WTC11 (cell line): ENCODE data around the gene PRKCQ. TPM values are rescaled to one million over a fixed set of nuclear protein-coding genes. Genes with fewer than 3 reads are reported as not detected.

Experiments used
- ATAC-seq: fragments of 200-7000 bp; cut with Tn5 transposase; 2 replicates; pipeline ENCODE4 v1.10.0; 2021; ENCODE audit warnings: mild to moderate bottlenecking, moderate library complexity
- CTCF ChIA-PET: fragments of 300-600 bp; sonication (Branson Sonifier 250); formaldehyde crosslinking; loops from one replicate; lab custom pipeline; 2021; ENCODE audit warnings: antibody characterized with exemption; lab: Charles Lee
- POLR2A ChIA-PET: fragments of 350-600 bp; sonication (Branson Sonifier 250); formaldehyde crosslinking; loops from one replicate; lab custom pipeline; 2021; ENCODE audit warnings: antibody characterized with exemption; lab: Charles Lee
- DNase-seq: peaks from one replicate; pipeline ENCODE4 v3.0.0; 2021; ENCODE audit warnings: low spot score
- H3K27ac Mint-ChIP-seq: 2 replicates; pipeline ENCODE4 v1.8.0; 2021; ENCODE audit warnings: mixed read lengths
- H3K27me3 Mint-ChIP-seq: 2 replicates; pipeline ENCODE4 v1.8.0; 2021; ENCODE audit warnings: low read depth, mild to moderate bottlenecking, moderate library complexity, mixed read lengths
- H3K36me3 Mint-ChIP-seq: 2 replicates; pipeline ENCODE4 v1.8.0; 2021; ENCODE audit warnings: mixed read lengths
- H3K4me1 Mint-ChIP-seq: 2 replicates; pipeline ENCODE4 v1.8.0; 2022; ENCODE audit warnings: mixed read lengths
- H3K4me3 Mint-ChIP-seq: 2 replicates; pipeline ENCODE4 v1.8.0; 2021; ENCODE audit warnings: mild to moderate bottlenecking, moderate library complexity, mixed read lengths
- H3K9me3 Mint-ChIP-seq: 2 replicates; pipeline ENCODE4 v1.8.0; 2021; ENCODE audit warnings: mixed read lengths
- AFF4 ChIP-seq: sonication (generic); formaldehyde crosslinking; IDR thresholded peaks from 2 replicates; pipeline ENCODE4 v1.8.1; 2023; ENCODE audit warnings: mild to moderate bottlenecking, missing genetic modification reagents, borderline replicate concordance
- ATF2 ChIP-seq: sonication (generic); formaldehyde crosslinking; IDR thresholded peaks from 2 replicates; pipeline ENCODE4 v1.8.1; 2022; ENCODE audit warnings: low read depth, missing genetic modification reagents, borderline replicate concordance
- ELF4 ChIP-seq: sonication (generic); formaldehyde crosslinking; IDR thresholded peaks from 2 replicates; pipeline ENCODE4 v1.8.1; 2022; ENCODE audit warnings: low read depth, mild to moderate bottlenecking, moderate library complexity, missing genetic modification reagents
- GABPB1 ChIP-seq: sonication (generic); formaldehyde crosslinking; IDR thresholded peaks from 2 replicates; pipeline ENCODE4 v1.8.1; 2023; ENCODE audit warnings: mild to moderate bottlenecking, missing genetic modification reagents
- HMGA2 ChIP-seq: fragments of 250-450 bp; sonication (Bioruptor Pico); IDR thresholded peaks from 2 replicates; pipeline ENCODE4 v1.4.0; 2021; ENCODE audit warnings: mild to moderate bottlenecking, moderate library complexity
- IRF1 ChIP-seq: sonication (generic); formaldehyde crosslinking; IDR thresholded peaks from 2 replicates; pipeline ENCODE4 v1.8.0; 2023; ENCODE audit warnings: missing genetic modification reagents
- JUN ChIP-seq: sonication (generic); formaldehyde crosslinking; IDR thresholded peaks from 2 replicates; pipeline ENCODE4 v1.8.0; 2023; ENCODE audit warnings: mild to moderate bottlenecking, missing genetic modification reagents
- MAX ChIP-seq: sonication (generic); formaldehyde crosslinking; IDR thresholded peaks from 2 replicates; pipeline ENCODE4 v1.8.0; 2022; ENCODE audit warnings: mild to moderate bottlenecking, missing genetic modification reagents
- NFYB ChIP-seq: sonication (generic); formaldehyde crosslinking; conservative IDR thresholded peaks from 2 replicates; pipeline ENCODE4 v1.8.0; 2022; ENCODE audit warnings: low read depth, missing genetic modification reagents
- NR1H2 ChIP-seq: sonication (generic); formaldehyde crosslinking; IDR thresholded peaks from 2 replicates; pipeline ENCODE4 v1.9.0; 2021; ENCODE audit warnings: mild to moderate bottlenecking, moderate library complexity, missing genetic modification reagents
- NR2C2 ChIP-seq: sonication (generic); formaldehyde crosslinking; IDR thresholded peaks from 2 replicates; pipeline ENCODE4 v1.8.0; 2022; ENCODE audit warnings: mild to moderate bottlenecking, missing genetic modification reagents
- NR3C1 ChIP-seq: sonication (generic); formaldehyde crosslinking; conservative IDR thresholded peaks from 2 replicates; pipeline ENCODE4 v1.8.1; 2023; ENCODE audit warnings: low read depth, mild to moderate bottlenecking, missing genetic modification reagents
- SMAD4 ChIP-seq: sonication (generic); formaldehyde crosslinking; IDR thresholded peaks from 2 replicates; pipeline ENCODE4 v1.8.0; 2022; ENCODE audit warnings: mild to moderate bottlenecking, missing genetic modification reagents
- SOX15 ChIP-seq: fragments of 250-450 bp; sonication (Bioruptor Pico); IDR thresholded peaks from 2 replicates; pipeline ENCODE4 v1.9.0; 2021; ENCODE audit warnings: mild to moderate bottlenecking
- TCF7 ChIP-seq: sonication (generic); formaldehyde crosslinking; IDR thresholded peaks from 2 replicates; pipeline ENCODE4 v1.8.0; 2022; ENCODE audit warnings: mild to moderate bottlenecking, low read depth, missing genetic modification reagents, moderate library complexity
- TEAD4 ChIP-seq: sonication (generic); formaldehyde crosslinking; IDR thresholded peaks from 2 replicates; pipeline ENCODE4 v1.8.0; 2022; ENCODE audit warnings: mild to moderate bottlenecking, missing genetic modification reagents
- ZNF232 ChIP-seq: sonication (generic); formaldehyde crosslinking; IDR thresholded peaks from 2 replicates; pipeline ENCODE4 v1.8.0; 2022; ENCODE audit warnings: mild to moderate bottlenecking, missing genetic modification reagents
- ZNF263 ChIP-seq: sonication (generic); formaldehyde crosslinking; IDR thresholded peaks from 2 replicates; pipeline ENCODE4 v1.8.1; 2022; ENCODE audit warnings: low read depth, mild to moderate bottlenecking, moderate library complexity, missing genetic modification reagents
- ZNF396 ChIP-seq: fragments of 250-450 bp; sonication (Bioruptor Pico); IDR thresholded peaks from 2 replicates; pipeline ENCODE4 v1.8.0; 2021; ENCODE audit warnings: mild to moderate bottlenecking, moderate library complexity, borderline replicate concordance
- ZNF512 ChIP-seq: sonication (generic); formaldehyde crosslinking; IDR thresholded peaks from 2 replicates; pipeline ENCODE4 v1.8.1; 2022; ENCODE audit warnings: missing genetic modification reagents, borderline replicate concordance
- total RNA-seq: library from RNA; stranded (reverse); gene quantifications from 3 replicates; pipeline ENCODE4 v1.2.3, GENCODE V29; 2021
- TF ChIP-seq, protein P1 (sequence below): sonication (generic); formaldehyde crosslinking; IDR thresholded peaks from 2 replicates; pipeline ENCODE4 v1.8.0; 2023; ENCODE audit warnings: mild to moderate bottlenecking, missing genetic modification reagents
- TF ChIP-seq, protein P2 (sequence below): fragments of 250-450 bp; sonication (Bioruptor Pico); IDR thresholded peaks from 2 replicates; pipeline ENCODE4 v1.9.0; 2021; ENCODE audit warnings: mild to moderate bottlenecking, borderline replicate concordance

Gene PRKCQ
- total RNA-seq, 1 experiment from 2014 or later: 8.7 TPM

DNA sequence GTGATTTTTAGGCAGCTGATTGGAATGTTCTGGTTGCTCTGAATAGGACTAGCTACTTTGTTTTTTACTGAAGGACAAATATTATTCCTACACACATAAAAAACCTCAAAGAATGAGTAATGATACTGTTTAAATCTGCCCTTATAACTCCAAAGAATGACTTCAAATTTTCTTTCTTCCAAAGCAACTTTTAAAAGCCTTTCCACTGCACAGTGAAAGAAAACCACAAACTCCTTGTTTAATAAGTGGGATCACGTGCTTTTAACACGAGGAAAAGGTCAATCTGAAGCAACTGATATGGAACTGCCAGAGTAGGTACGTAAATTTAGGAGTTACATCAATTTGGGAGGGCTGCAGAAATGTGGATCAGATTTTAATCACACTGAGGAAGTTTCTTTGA, 8.0 kb upstream of the PRKCQ start:
- Mint-ChIP-seq H3K9me3 (no peaks in the 10 kb centered on the region), H3K36me3 (peaks cover 17% of the 10 kb centered on the region), H3K27ac (no peak overlapping the region), H3K27me3 (no peaks in the 10 kb centered on the region), H3K4me3 (no peak overlapping the region), H3K4me1 (peaks cover 7% of the 10 kb centered on the region; the same call in 1 of the 2 replicates)
- CTCF ChIA-PET: interaction anchor here (1.8 kb wide), 1 partner anchor 60 kb away, joined by 6 read pairs; no protein-coding TSS in a partner anchor
- ATAC-seq (no peak), DNase-seq (no peak)
- TF ChIP-seq AFF4 (no peak), NFYB (CRISPR knock-in tag) (no peak), GABPB1 (no peak), HMGA2 (no peak), JUN (CRISPR knock-in tag) (no peak), ATF2 (no peak), IRF1 (CRISPR knock-in tag) (no peak), NR1H2 (no peak), MAX (CRISPR knock-in tag) (no peak), ZNF396 (CRISPR knock-in tag) (no peak), TEAD4 (CRISPR knock-in tag) (no peak)
- TF ChIP-seq, protein P1, sequence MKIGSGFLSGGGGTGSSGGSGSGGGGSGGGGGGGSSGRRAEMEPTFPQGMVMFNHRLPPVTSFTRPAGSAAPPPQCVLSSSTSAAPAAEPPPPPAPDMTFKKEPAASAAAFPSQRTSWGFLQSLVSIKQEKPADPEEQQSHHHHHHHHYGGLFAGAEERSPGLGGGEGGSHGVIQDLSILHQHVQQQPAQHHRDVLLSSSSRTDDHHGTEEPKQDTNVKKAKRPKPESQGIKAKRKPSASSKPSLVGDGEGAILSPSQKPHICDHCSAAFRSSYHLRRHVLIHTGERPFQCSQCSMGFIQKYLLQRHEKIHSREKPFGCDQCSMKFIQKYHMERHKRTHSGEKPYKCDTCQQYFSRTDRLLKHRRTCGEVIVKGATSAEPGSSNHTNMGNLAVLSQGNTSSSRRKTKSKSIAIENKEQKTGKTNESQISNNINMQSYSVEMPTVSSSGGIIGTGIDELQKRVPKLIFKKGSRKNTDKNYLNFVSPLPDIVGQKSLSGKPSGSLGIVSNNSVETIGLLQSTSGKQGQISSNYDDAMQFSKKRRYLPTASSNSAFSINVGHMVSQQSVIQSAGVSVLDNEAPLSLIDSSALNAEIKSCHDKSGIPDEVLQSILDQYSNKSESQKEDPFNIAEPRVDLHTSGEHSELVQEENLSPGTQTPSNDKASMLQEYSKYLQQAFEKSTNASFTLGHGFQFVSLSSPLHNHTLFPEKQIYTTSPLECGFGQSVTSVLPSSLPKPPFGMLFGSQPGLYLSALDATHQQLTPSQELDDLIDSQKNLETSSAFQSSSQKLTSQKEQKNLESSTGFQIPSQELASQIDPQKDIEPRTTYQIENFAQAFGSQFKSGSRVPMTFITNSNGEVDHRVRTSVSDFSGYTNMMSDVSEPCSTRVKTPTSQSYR (CRISPR knock-in tag): no peak
- POLR2A ChIA-PET: no interaction called here

DNA sequence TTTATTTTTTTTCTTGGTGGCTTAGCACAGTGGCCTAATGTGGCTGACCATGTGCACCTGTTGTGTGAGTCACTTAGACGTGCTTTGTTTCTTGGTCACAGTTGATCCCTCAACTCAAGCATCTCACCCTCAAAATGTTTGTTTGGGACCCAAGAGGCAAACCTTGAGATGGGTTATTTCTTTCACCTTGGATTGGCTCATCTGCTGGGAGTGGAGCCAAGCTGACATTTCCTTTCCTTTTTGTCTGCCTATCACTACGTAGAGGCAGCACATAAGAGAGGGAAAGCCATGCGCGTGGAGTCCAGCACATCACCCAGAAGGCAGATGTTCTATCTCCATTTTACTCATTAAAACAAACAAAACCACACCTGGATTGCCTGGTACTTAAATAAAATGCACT, 6.4 kb upstream of the PRKCQ start:
- POLR2A ChIA-PET: no interaction called here
- H3K27me3 Mint-ChIP-seq: no peaks in the 10 kb centered on the region
- peaks cover 7% of the 10 kb centered on the region for H3K4me1 Mint-ChIP-seq
- H3K36me3 Mint-ChIP-seq: peaks cover 23% of the 10 kb centered on the region
- ATAC-seq (no peak), DNase-seq (no peak)
- H3K27ac Mint-ChIP-seq: no peak overlapping the region
- no peak overlapping the region for H3K4me3 Mint-ChIP-seq
- CTCF ChIA-PET: no interaction called here
- H3K9me3 Mint-ChIP-seq: no peaks in the 10 kb centered on the region
- TF ChIP-seq NR2C2 (CRISPR knock-in tag) (no peak), NR3C1 (no peak), ZNF263 (CRISPR knock-in tag) (no peak), ZNF232 (CRISPR knock-in tag) (no peak), SOX15 (no peak), ELF4 (CRISPR knock-in tag) (no peak), TCF7 (CRISPR knock-in tag) (no peak), SMAD4 (CRISPR knock-in tag) (no peak), ZNF512 (CRISPR knock-in tag) (no peak)
- TF ChIP-seq, protein P2, sequence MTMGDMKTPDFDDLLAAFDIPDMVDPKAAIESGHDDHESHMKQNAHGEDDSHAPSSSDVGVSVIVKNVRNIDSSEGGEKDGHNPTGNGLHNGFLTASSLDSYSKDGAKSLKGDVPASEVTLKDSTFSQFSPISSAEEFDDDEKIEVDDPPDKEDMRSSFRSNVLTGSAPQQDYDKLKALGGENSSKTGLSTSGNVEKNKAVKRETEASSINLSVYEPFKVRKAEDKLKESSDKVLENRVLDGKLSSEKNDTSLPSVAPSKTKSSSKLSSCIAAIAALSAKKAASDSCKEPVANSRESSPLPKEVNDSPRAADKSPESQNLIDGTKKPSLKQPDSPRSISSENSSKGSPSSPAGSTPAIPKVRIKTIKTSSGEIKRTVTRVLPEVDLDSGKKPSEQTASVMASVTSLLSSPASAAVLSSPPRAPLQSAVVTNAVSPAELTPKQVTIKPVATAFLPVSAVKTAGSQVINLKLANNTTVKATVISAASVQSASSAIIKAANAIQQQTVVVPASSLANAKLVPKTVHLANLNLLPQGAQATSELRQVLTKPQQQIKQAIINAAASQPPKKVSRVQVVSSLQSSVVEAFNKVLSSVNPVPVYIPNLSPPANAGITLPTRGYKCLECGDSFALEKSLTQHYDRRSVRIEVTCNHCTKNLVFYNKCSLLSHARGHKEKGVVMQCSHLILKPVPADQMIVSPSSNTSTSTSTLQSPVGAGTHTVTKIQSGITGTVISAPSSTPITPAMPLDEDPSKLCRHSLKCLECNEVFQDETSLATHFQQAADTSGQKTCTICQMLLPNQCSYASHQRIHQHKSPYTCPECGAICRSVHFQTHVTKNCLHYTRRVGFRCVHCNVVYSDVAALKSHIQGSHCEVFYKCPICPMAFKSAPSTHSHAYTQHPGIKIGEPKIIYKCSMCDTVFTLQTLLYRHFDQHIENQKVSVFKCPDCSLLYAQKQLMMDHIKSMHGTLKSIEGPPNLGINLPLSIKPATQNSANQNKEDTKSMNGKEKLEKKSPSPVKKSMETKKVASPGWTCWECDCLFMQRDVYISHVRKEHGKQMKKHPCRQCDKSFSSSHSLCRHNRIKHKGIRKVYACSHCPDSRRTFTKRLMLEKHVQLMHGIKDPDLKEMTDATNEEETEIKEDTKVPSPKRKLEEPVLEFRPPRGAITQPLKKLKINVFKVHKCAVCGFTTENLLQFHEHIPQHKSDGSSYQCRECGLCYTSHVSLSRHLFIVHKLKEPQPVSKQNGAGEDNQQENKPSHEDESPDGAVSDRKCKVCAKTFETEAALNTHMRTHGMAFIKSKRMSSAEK (CRISPR knock-in tag): no peak
